Measurements from ENCODE around the gene MYO16. TPM values are rescaled to one million over a fixed set of nuclear protein-coding genes. Genes with fewer than 3 reads are reported as not detected.

The MYO16 gene
- total RNA-seq, 1 donor from 2014 or later, result not detected

- FAIRE-seq, result no peak
- no peak for TF ChIP-seq CTCF (IDR thresholded peaks at IDR 0.05; ENCODE audit: insufficient read depth, low read length, severe bottlenecking)
- peak; percentile 72 for DNase-seq (ENCODE audit: low read depth)
- Histone ChIP-seq H3K4me3 (ENCODE audit: low read depth, low read length) (no peak overlapping the region), H3K36me3 (ENCODE audit: control insufficient read depth, insufficient read depth, low read length) (no peaks in the 10 kb centered on the region), H3K27me3 (ENCODE audit: control insufficient read depth, insufficient read depth, low read length) (no peaks in the 10 kb centered on the region)
These were observed 620.5 kb downstream of the MYO16 start for GRCh38 chr13:109249780-109250528.

GRCh38 chr13:109251956-109252355 lies 622.5 kb downstream of the MYO16 start:
- Histone ChIP-seq H3K36me3 (ENCODE audit: control insufficient read depth, insufficient read depth, low read length) (no peaks in the 10 kb centered on the region), H3K27me3 (ENCODE audit: control insufficient read depth, insufficient read depth, low read length) (no peaks in the 10 kb centered on the region), H3K4me3 (ENCODE audit: low read depth, low read length) (no peak overlapping the region)
- no peak for TF ChIP-seq CTCF (IDR thresholded peaks at IDR 0.05; ENCODE audit: insufficient read depth, low read length, severe bottlenecking)
- FAIRE-seq (no peak), DNase-seq (ENCODE audit: low read depth) (no peak)

- no peaks in the 10 kb centered on the region for H3K36me3 ChIP-seq (ENCODE audit: control insufficient read depth, insufficient read depth, low read length)
- no peak for FAIRE-seq
These were observed 623.9 kb downstream of the MYO16 start for GRCh38 chr13:109253316-109253715.

GRCh38 chr13:109254274-109254673 lies 624.9 kb downstream of the MYO16 start:
- no peak for TF ChIP-seq CTCF (IDR thresholded peaks at IDR 0.05; ENCODE audit: insufficient read depth, low read length, severe bottlenecking)
- Histone ChIP-seq H3K4me3 (ENCODE audit: low read depth, low read length) (no peak overlapping the region), H3K36me3 (ENCODE audit: control insufficient read depth, insufficient read depth, low read length) (no peaks in the 10 kb centered on the region), H3K27me3 (ENCODE audit: control insufficient read depth, insufficient read depth, low read length) (no peaks in the 10 kb centered on the region)
- no peak for FAIRE-seq
- DNase-seq (ENCODE audit: low read depth), result no peak

More at GRCh38 chr13:109253316-109253715, 623.9 kb downstream of the MYO16 start:
- no peak for TF ChIP-seq CTCF (IDR thresholded peaks at IDR 0.05; ENCODE audit: insufficient read depth, low read length, severe bottlenecking)
- DNase-seq (ENCODE audit: low read depth), result no peak
- H3K4me3 ChIP-seq (ENCODE audit: low read depth, low read length), result no peak overlapping the region
- no peaks in the 10 kb centered on the region for H3K27me3 ChIP-seq (ENCODE audit: control insufficient read depth, insufficient read depth, low read length)

GRCh38 chr13:109255141-109255856 lies 625.9 kb downstream of the MYO16 start:
- DNase-seq (ENCODE audit: low read depth) (no peak), FAIRE-seq (no peak)
- Histone ChIP-seq H3K27me3 (ENCODE audit: control insufficient read depth, insufficient read depth, low read length) (no peaks in the 10 kb centered on the region), H3K36me3 (ENCODE audit: control insufficient read depth, insufficient read depth, low read length) (no peaks in the 10 kb centered on the region), H3K4me3 (ENCODE audit: low read depth, low read length) (no peak overlapping the region)
- no peak for TF ChIP-seq CTCF (IDR thresholded peaks at IDR 0.05; ENCODE audit: insufficient read depth, low read length, severe bottlenecking)
